WTC11 (cell line): ENCODE results near the gene KRTAP9-6.
"Not testable (repeated sequence)": the region's sequence is repeated elsewhere in the genome, so short reads cannot be mapped to it uniquely, and the experiment has no call there.

Experiments used
- NR2C2 ChIP-seq: sonication (generic); formaldehyde crosslinking; IDR thresholded peaks from 2 replicates; pipeline ENCODE4 v1.8.0; 2022; ENCODE audit warnings: mild to moderate bottlenecking, missing genetic modification reagents
- ZNF232 ChIP-seq: sonication (generic); formaldehyde crosslinking; IDR thresholded peaks from 2 replicates; pipeline ENCODE4 v1.8.0; 2022; ENCODE audit warnings: mild to moderate bottlenecking, missing genetic modification reagents

DNA sequence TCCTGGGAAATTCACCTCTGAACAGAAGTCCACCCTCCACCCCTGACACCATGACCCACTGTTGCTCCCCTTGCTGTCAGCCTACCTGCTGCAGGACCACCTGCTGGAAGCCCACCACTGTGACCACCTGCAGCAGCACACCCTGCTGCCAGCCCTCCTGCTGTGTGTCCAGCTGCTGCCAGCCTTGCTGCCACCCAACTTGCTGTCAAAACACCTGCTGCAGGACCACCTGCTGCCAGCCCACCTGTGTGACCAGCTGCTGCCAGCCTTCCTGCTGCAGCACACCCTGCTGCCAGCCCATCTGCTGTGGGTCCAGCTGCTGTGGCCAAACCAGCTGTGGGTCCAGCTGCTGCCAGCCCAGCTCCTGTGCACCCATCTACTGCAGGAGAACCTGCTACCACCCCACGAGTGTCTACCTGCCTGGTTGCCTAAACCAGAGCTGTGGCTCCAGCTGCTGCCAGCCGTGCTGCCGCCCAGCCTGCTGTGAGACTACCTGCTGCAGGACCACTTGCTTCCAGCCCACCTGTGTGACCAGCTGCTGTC, 10.5 kb downstream of the KRTAP9-6 start, which contains the start of gene KRTAP9-7:
- TF ChIP-seq NR2C2 (CRISPR knock-in tag); ZNF232: not testable (repeated sequence)
